Neutrophil (primary cell): ENCODE results near the gene ALOX15B.

ENCODE experiments used
- H3K27ac ChIP-seq: fragments of 200-600 bp; sonication (generic); 2 replicates; pipeline ENCODE4 v1.5.1; 2016; ENCODE audit warnings: mild to moderate bottlenecking, moderate library complexity
- H3K27me3 ChIP-seq: fragments of 200-600 bp; sonication (generic); 2 replicates; pipeline ENCODE4 v1.6.0; 2016; ENCODE audit warnings: mild to moderate bottlenecking
- H3K36me3 ChIP-seq: fragments of 200-600 bp; sonication (generic); 2 replicates; pipeline ENCODE4 v1.5.1; 2017
- H3K4me1 ChIP-seq, 2 experiments: fragments of 200-600 bp in 1 of 2; sonication (generic) in 1 of 2; 1 replicate in 1 of 2; 2 replicates in 1 of 2; pipeline versions ENCODE4 v1.5.1 to v1.6.1; 2013 to 2016; ENCODE audit warnings: low read depth in 1 of 2, low read length in 1 of 2, mild to moderate bottlenecking in 1 of 2, moderate library complexity in 1 of 2; ENCODE audit not compliant: control insufficient read depth in 1 of 2, insufficient read depth in 1 of 2
- H3K4me3 ChIP-seq, 2 experiments: fragments of 200-600 bp in 1 of 2; sonication (generic) in 1 of 2; 1 replicate in 1 of 2; 2 replicates in 1 of 2; pipeline ENCODE4 v1.5.1; 2013 to 2016; ENCODE audit warnings: low read depth in 1 of 2, low read length in 1 of 2, mild to moderate bottlenecking in 1 of 2, moderate library complexity in 1 of 2
- H3K9me3 ChIP-seq: fragments of 200-600 bp; sonication (generic); 2 replicates; pipeline ENCODE4 v1.5.1; 2016
- TF ChIP-seq, protein P1 (sequence below): fragments of 200-600 bp; sonication (generic); IDR thresholded peaks from 2 replicates; pipeline ENCODE4 v1.5.1; 2016; ENCODE audit warnings: antibody characterized with exemption

The ALOX15B gene

DNA sequence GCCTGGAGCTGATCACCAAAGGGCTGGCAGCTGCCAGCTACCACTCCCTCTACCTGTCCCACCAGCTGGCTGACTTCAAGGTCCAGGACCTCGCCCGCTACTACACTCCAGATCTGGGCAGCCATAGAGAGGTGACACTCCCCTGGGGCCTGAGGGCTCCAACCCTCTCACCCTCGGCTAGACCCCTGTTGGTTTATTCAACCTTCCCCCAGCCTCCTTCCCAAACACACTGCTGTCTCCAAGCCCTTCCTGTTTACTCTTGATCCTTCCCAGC lies 30.7 kb downstream of the ALOX15B start:
- H3K9me3 ChIP-seq: no peaks in the 10 kb centered on the region
- H3K4me1 ChIP-seq: peaks cover 8 to 27% of the 10 kb centered on the region in 2 experiments
- no peaks in the 10 kb centered on the region for H3K36me3 ChIP-seq
- H3K27ac ChIP-seq: peak overlapping the region; percentile 36
- no peak overlapping the region for H3K4me3 ChIP-seq
- H3K27me3 ChIP-seq: peaks cover 78% of the 10 kb centered on the region
- TF ChIP-seq, protein P1, sequence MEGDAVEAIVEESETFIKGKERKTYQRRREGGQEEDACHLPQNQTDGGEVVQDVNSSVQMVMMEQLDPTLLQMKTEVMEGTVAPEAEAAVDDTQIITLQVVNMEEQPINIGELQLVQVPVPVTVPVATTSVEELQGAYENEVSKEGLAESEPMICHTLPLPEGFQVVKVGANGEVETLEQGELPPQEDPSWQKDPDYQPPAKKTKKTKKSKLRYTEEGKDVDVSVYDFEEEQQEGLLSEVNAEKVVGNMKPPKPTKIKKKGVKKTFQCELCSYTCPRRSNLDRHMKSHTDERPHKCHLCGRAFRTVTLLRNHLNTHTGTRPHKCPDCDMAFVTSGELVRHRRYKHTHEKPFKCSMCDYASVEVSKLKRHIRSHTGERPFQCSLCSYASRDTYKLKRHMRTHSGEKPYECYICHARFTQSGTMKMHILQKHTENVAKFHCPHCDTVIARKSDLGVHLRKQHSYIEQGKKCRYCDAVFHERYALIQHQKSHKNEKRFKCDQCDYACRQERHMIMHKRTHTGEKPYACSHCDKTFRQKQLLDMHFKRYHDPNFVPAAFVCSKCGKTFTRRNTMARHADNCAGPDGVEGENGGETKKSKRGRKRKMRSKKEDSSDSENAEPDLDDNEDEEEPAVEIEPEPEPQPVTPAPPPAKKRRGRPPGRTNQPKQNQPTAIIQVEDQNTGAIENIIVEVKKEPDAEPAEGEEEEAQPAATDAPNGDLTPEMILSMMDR: no peak

DNA sequence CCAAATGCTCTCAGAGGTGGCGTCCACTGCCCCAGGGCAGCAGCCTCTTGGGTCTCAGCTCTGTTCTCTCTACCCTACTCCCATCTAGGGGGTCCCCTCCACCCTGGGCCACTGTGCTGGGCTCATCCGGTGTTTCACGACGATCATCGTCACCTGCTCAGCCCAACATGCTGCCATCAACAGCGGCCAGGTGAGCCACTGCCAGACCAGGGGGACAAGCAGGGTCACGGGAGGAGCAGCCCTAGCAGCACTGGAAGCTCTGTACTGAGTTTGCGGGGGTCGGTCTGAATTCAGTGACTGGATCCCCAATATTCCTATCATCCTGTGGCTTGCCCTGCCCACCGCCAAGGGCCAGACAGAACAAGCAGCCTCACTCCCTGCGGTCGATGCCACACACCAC lies 32.6 kb downstream of the ALOX15B start:
- H3K4me1 ChIP-seq: peaks cover 8 to 27% of the 10 kb centered on the region in 2 experiments

DNA sequence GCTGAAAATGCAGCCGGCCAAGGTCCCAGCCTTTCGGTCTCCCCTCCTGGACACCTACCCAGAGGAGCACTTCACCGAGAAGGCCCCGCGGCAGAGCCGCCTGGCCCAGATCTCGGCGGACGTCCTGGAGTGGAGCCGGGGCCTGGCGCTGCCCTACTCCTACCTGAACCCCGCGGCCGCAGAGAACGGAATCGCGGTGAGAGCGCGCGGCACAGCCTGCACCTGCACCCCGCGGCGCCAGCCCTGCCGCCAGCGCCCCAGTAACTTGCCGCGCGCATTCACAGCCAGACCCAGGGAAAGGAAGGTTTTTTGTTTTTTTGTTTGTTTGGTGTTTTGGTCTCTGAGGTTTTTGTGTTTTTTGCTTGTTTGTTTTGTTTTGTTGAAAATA lies 33.5 kb downstream of the ALOX15B start:
- H3K36me3 ChIP-seq: no peaks in the 10 kb centered on the region
- H3K9me3 ChIP-seq: no peaks in the 10 kb centered on the region
- no peak overlapping the region for H3K4me3 ChIP-seq
- peaks cover 8 to 27% of the 10 kb centered on the region in 2 experiments for H3K4me1 ChIP-seq
- TF ChIP-seq, protein P1: no peak
- H3K27ac ChIP-seq: no peak overlapping the region
- H3K27me3 ChIP-seq: peaks cover 79% of the 10 kb centered on the region

More for the DNA sequence above, 32.6 kb downstream of the ALOX15B start:
- Histone ChIP-seq H3K27me3 (peaks cover 79% of the 10 kb centered on the region), H3K9me3 (no peaks in the 10 kb centered on the region), H3K27ac (no peak overlapping the region), H3K4me3 (no peak overlapping the region), H3K36me3 (no peaks in the 10 kb centered on the region)
- TF ChIP-seq, protein P1: no peak

DNA sequence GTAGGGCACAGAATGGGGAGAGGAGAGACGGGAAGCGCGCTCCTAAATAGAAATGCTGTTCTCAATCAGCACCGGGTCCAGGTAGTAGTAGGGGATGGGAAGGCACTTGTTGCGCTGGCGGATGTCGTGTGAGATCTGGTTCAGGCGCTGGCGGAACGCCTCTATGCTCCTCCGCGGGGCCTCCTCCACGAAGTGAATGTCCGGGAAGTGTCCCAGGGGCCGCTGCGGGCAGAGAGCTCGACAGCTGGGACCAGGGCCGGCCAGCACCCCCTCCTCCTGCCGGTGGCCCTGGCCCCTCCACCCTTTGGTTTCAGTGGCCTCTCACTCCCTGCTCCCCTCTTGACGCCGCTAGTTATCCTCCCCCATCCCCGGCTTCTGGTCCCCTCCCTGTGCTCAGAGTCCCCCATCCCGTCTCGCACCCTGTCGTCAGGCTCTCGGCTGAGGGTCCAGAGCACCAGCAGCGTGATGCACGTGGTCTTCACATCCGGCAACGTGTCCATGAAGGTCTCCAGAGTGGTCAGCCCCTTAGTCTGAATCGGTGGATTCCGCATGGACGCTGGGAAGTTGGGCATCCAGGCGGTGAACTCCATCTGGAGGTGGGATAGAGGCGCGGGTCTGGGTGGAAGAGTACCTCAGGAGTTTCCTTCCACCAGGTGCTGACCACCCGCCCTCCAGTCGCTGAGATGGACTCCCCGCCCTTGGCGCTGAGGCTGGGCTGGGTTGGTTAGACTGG lies 34.0 kb downstream of the ALOX15B start:
- H3K9me3 ChIP-seq: no peaks in the 10 kb centered on the region
- no peak overlapping the region for H3K4me3 ChIP-seq
- peaks cover 8 to 27% of the 10 kb centered on the region in 2 experiments for H3K4me1 ChIP-seq
- H3K27me3 ChIP-seq: peaks cover 79% of the 10 kb centered on the region
- H3K36me3 ChIP-seq: no peaks in the 10 kb centered on the region
- no peak overlapping the region for H3K27ac ChIP-seq
- TF ChIP-seq, protein P1: no peak

DNA sequence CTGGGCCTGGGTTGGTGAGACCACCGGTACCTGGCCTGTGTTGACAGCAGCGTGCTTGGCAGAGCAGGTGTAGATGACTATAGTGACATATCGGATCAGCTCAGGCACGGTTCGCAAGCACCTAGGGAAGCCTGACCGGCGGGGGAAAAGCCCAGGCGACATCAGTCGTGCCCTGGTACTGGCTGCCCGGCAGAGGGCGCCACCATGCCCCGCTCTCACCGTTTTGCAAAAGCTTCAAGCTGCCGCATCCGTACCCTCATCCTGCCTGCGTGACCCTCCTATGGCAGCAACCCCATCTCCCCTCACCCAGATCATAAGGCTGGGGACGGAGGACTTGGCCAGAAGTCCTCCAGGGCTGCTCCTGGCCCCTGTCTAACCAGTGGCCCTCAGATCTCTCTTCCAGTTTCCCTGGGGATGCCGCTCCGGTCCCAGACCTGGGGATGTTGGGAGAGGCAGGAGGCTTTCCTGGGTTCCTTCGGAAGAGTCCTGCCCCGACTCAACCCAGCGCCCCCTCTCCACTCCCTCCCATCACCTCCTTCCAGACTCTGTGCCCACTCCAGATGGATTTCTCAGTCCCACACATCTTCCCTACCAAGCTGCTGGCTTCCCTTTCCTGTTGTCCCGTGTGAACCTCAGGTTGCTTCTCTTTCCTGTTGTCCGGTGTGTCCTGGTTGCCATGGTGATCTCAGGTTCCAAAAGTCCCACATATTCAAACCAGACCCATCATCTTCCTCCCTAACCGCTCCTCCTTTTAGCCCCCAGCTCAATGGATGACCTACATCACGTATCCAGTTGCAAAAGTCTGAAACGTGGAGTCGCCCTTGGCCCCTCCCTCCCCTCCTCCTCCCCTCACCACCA lies 35.0 kb downstream of the ALOX15B start:
- Histone ChIP-seq H3K9me3 (no peaks in the 10 kb centered on the region), H3K27me3 (peaks cover 88% of the 10 kb centered on the region), H3K4me1 (peaks cover 7 to 22% of the 10 kb centered on the region in 2 experiments), H3K27ac (no peak overlapping the region), H3K36me3 (no peaks in the 10 kb centered on the region), H3K4me3 (no peak overlapping the region)
- TF ChIP-seq, protein P1: peak; percentile 66
